Measurements from ENCODE around the gene ARHGAP6.

GRCh38 chrX:11097933-11098332, 567.8 kb downstream of the ARHGAP6 start:
- TF ChIP-seq POLR2A (IDR thresholded peaks at IDR 0.05), result no peak
- TF ChIP-seq, protein P1, sequence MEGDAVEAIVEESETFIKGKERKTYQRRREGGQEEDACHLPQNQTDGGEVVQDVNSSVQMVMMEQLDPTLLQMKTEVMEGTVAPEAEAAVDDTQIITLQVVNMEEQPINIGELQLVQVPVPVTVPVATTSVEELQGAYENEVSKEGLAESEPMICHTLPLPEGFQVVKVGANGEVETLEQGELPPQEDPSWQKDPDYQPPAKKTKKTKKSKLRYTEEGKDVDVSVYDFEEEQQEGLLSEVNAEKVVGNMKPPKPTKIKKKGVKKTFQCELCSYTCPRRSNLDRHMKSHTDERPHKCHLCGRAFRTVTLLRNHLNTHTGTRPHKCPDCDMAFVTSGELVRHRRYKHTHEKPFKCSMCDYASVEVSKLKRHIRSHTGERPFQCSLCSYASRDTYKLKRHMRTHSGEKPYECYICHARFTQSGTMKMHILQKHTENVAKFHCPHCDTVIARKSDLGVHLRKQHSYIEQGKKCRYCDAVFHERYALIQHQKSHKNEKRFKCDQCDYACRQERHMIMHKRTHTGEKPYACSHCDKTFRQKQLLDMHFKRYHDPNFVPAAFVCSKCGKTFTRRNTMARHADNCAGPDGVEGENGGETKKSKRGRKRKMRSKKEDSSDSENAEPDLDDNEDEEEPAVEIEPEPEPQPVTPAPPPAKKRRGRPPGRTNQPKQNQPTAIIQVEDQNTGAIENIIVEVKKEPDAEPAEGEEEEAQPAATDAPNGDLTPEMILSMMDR (IDR thresholded peaks at IDR 0.05), result no peak

Measured in uterus (tissue), 2 donors.